ENCODE data around the gene ARRDC5. TPM values are rescaled to one million over a fixed set of nuclear protein-coding genes. Genes with fewer than 3 reads are reported as not detected.

The ARRDC5 gene
- total and polyA plus RNA-seq, 2 of the 13 experiments (the other 11 are each of a cell fraction or from before 2014, with no cell fraction given), result not detected

DNA sequence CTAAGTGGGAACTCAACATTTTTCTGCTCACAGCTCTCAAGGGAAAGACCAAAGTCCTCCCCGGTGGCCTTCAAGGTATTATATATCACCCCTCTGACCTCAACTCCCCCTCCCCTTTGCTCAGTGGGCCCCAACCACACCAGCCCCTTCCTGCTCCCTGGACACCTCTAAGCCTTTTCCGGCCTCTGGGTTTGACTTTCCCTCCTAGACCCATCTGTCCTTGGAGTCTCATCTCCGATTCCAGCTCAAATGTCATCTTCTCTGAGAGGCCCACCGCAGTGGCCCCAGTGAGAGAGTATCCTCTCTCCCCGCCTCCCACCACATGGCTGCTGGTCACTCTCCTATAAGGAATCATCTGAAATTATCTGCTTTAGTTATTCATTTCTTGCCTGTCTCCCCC lies 5.7 kb upstream of the ARRDC5 start (continued):
- TF ChIP-seq, protein P1, sequence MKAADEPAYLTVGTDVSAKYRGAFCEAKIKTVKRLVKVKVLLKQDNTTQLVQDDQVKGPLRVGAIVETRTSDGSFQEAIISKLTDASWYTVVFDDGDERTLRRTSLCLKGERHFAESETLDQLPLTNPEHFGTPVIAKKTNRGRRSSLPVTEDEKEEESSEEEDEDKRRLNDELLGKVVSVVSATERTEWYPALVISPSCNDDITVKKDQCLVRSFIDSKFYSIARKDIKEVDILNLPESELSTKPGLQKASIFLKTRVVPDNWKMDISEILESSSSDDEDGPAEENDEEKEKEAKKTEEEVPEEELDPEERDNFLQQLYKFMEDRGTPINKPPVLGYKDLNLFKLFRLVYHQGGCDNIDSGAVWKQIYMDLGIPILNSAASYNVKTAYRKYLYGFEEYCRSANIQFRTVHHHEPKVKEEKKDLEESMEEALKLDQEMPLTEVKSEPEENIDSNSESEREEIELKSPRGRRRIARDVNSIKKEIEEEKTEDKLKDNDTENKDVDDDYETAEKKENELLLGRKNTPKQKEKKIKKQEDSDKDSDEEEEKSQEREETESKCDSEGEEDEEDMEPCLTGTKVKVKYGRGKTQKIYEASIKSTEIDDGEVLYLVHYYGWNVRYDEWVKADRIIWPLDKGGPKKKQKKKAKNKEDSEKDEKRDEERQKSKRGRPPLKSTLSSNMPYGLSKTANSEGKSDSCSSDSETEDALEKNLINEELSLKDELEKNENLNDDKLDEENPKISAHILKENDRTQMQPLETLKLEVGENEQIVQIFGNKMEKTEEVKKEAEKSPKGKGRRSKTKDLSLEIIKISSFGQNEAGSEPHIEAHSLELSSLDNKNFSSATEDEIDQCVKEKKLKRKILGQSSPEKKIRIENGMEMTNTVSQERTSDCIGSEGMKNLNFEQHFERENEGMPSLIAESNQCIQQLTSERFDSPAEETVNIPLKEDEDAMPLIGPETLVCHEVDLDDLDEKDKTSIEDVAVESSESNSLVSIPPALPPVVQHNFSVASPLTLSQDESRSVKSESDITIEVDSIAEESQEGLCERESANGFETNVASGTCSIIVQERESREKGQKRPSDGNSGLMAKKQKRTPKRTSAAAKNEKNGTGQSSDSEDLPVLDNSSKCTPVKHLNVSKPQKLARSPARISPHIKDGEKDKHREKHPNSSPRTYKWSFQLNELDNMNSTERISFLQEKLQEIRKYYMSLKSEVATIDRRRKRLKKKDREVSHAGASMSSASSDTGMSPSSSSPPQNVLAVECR (CRISPR knock-in tag; IDR thresholded peaks at IDR 0.05; ENCODE audit: borderline replicate concordance), result peak; percentile 41; the same call in 1 of the 2 replicates
- no peak for TF ChIP-seq ZNF354B (CRISPR knock-in tag; IDR thresholded peaks at IDR 0.05)
- no peak for TF ChIP-seq TFAP4 (IDR thresholded peaks at IDR 0.05; ENCODE audit: borderline replicate concordance, low read depth)
- TF ChIP-seq MTF1 (CRISPR knock-in tag; IDR thresholded peaks at IDR 0.05), result no peak
- TF ChIP-seq, protein P2, sequence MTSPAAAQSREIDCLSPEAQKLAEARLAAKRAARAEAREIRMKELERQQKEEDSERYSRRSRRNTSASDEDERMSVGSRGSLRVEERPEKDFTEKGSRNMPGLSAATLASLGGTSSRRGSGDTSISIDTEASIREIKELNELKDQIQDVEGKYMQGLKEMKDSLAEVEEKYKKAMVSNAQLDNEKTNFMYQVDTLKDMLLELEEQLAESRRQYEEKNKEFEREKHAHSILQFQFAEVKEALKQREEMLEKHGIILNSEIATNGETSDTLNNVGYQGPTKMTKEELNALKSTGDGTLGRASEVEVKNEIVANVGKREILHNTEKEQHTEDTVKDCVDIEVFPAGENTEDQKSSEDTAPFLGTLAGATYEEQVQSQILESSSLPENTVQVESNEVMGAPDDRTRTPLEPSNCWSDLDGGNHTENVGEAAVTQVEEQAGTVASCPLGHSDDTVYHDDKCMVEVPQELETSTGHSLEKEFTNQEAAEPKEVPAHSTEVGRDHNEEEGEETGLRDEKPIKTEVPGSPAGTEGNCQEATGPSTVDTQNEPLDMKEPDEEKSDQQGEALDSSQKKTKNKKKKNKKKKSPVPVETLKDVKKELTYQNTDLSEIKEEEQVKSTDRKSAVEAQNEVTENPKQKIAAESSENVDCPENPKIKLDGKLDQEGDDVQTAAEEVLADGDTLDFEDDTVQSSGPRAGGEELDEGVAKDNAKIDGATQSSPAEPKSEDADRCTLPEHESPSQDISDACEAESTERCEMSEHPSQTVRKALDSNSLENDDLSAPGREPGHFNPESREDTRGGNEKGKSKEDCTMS (CRISPR knock-in tag; conservative IDR thresholded peaks at IDR 0.05), result no peak
- TF ChIP-seq PITX1 (CRISPR knock-in tag; IDR thresholded peaks at IDR 0.05), result peak; percentile 47; the same call in 1 of the 2 replicates
- 0 out of 2 replicates have a peak, but pooled peaks have one; percentile 32 for TF ChIP-seq SP5 (CRISPR knock-in tag; IDR thresholded peaks at IDR 0.05; ENCODE audit: borderline replicate concordance, low read depth)
- TF ChIP-seq ZSCAN31 (CRISPR knock-in tag; IDR thresholded peaks at IDR 0.05; ENCODE audit: low read depth), result no peak
- TF ChIP-seq HMGA1 (CRISPR knock-in tag; conservative IDR thresholded peaks at IDR 0.05), result no peak
- no peak; the same call in 1 of the 2 replicates for TF ChIP-seq POLR2AphosphoS5 (IDR thresholded peaks at IDR 0.05; ENCODE audit: low read depth, low read length)
- TF ChIP-seq PAXIP1 (CRISPR knock-in tag; conservative IDR thresholded peaks at IDR 0.05), result peak; percentile 76
- TF ChIP-seq MIER3 (CRISPR knock-in tag; IDR thresholded peaks at IDR 0.05; ENCODE audit: borderline replicate concordance), result no peak
- TF ChIP-seq CHCHD3 (CRISPR knock-in tag; IDR thresholded peaks at IDR 0.05), result no peak
- no peak for TF ChIP-seq ZNF343 (CRISPR knock-in tag; IDR thresholded peaks at IDR 0.05)
- no peak for TF ChIP-seq ZSCAN9 (CRISPR knock-in tag; IDR thresholded peaks at IDR 0.05; ENCODE audit: borderline replicate concordance)
- no peak for TF ChIP-seq MED13 (CRISPR knock-in tag; IDR thresholded peaks at IDR 0.05)
- no peak for TF ChIP-seq ZNF652 (CRISPR knock-in tag; IDR thresholded peaks at IDR 0.05; ENCODE audit: borderline replicate concordance, low read depth)
- TF ChIP-seq, protein P3, sequence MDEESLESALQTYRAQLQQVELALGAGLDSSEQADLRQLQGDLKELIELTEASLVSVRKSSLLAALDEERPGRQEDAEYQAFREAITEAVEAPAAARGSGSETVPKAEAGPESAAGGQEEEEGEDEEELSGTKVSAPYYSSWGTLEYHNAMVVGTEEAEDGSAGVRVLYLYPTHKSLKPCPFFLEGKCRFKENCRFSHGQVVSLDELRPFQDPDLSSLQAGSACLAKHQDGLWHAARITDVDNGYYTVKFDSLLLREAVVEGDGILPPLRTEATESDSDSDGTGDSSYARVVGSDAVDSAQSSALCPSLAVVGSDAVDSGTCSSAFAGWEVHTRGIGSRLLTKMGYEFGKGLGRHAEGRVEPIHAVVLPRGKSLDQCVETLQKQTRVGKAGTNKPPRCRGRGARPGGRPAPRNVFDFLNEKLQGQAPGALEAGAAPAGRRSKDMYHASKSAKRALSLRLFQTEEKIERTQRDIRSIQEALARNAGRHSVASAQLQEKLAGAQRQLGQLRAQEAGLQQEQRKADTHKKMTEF (CRISPR knock-in tag; IDR thresholded peaks at IDR 0.05), result 0 out of 2 replicates have a peak, but pooled peaks have one; percentile 15
